NCI-H526 (cell line): ENCODE results near the gene NALCN.

Experiments
- DNase-seq, 2 experiments: peaks; one replicate each; lab custom pipeline; 2025; lab: John Stamatoyannopoulos, UW

NALCN gene

DNA sequence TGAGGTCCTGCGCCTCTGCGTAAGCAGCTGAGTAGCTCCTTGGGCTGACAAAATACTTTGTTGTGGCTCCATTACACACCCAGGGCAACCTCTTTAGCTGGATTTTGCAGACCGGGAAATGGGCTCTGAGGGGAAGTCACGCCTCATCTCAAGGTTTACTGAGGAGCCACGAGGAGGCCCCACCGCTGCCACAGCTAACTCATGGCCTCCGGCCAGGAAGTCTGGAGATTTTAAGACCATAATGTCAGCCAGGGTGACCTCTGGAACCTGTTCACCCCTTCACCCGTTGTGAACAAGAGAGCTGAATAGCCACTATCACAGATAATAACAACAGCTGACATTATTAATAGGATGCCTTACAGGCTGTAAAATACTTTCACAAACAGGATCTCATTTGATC, 390.4 kb downstream of the NALCN start:
- no peak for DNase-seq

DNA sequence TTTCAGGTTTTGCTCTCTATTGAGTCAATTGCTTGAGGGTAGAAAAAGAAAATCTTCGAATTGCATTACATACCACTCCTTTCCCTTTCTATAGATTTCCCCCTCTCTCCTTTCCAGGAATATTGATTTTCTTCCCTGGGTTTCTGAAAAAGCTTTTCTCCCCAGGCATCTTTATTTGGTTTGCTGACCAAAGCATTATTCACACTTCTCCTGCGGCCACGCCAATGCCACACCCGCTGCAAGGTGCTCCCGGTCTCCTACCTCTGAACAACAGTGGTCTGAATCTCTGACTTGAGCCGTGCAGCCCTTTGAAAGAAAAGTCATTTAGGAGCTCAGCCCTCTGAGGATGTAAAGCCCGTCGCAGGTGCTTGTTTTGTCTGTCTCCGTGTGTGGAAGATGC, 390.8 kb downstream of the NALCN start:
- DNase-seq, result no peak

GRCh38 chr13:101019126-101019525, 397.2 kb downstream of the NALCN start:
- DNase-seq, result no peak

DNA sequence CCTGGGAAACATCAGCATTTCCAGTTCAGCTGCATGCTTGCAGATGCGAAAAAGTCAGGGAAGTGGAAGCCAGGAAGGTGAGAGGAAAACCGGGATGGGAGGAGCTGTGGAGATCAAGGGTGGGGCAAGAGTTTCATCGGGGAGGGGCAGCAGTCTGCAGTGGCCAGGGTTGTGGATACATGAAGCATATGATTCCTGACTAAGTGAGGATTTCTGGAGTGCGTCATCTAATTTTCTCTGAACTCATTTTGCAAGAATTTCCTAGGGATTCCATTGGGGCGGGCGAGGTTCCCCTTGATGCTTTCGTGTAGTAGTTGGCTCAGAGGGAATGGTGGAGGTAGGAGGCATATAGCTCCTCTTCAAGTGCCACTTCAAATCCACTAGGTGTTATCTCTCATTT, 397.6 kb downstream of the NALCN start:
- DNase-seq, result no peak

GRCh38 chr13:101017123-101017872, 399.0 kb downstream of the NALCN start:
- DNase-seq, result no peak

GRCh38 chr13:101016475-101016874, 399.8 kb downstream of the NALCN start:
- DNase-seq, result no peak

GRCh38 chr13:101013245-101013644, 403.1 kb downstream of the NALCN start:
- no peak for DNase-seq

DNA sequence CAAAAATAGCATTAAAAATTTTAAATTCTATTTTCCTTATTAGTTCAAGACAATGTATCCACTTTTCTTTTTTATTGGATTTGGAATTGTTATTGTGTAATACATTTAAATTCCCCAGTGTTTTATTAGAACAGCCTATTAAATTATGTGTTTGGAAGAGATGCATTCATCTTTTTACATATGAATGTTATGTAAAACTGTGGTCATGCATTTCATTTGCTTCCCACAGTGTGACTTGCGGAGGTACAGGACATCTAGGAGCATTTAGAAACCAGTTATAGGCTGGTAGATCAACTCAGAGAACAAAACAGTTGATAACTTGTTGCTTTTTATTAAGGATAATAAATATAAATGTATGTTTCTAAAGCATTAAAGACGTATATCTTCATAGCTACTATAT, 406.2 kb downstream of the NALCN start:
- no peak for DNase-seq

DNA sequence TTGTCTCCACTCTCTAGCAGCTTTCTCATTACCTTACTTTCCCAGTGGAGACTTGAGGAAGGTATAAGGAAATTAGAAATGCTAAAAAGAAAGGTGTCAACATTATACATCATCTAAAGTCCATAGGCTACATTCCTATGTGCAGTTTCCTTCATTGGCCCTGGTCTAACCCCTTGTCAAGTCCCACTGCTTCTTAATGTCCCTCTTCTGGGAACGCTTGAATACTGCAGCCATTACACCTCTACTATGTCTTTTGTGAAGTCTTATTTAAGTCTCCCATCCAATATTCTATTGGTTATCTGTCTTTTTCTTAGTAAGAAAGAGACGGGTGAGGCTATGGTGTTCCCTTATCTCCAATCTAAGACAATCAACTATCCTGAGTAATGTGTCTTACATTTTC, 409.1 kb downstream of the NALCN start:
- DNase-seq, result no peak
